GF-D8 (cell line): Measurements from ENCODE around the gene PRR22.
"Not testable (repeated sequence)": the region's sequence is repeated elsewhere in the genome, so short reads cannot be mapped to it uniquely, and the experiment has no call there.

ENCODE experiments used
- DNase-seq: peaks from one replicate; lab custom pipeline; 2025; lab: John Stamatoyannopoulos, UW

The PRR22 gene

DNA sequence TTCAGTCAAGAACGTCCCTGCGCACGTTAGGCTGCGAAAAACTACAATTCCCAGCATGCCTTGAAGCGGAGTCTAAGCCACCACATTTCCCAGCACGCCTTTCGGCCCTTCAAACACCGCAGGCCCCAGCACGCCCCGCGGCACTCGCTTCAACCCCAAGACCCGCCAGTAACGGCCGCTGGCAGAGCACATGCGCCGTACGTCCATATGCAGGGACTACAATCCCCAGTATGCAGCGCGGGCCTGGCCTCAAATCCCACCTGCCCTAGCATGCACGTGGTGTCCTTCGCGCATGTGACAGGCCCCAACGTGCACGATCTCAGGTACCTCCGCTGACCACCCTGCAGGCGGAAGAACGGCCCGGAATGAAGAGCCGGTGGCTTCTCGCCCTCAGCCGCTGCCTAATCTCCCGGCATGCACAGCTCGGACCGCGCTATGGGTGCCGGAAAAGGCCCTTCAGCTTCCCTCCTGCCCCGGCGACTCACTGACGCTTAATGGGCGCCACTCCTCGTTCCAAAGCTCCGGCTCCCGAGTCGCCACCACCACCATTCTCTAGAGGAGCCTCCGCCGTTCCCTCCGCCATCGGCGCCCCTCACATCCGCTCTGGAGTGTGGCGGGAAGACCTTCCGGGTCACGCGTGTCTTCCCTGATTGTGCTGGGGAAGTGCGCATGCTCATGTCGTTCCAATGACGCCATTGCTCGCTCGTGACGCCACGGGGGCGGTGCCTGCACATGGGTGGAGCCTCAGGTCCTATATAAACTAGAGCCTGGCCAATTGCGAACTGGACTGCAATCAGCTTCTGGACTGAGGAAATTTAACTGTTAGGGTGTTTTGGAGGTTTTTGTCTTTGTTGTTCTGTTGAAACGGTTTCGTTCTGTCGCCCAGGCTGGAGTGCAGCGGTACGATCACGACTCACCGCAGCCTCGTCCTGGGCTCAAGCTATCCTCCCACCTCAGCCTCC, 6.3 kb upstream of the PRR22 start, which contains the start of gene DUS3L:
Gene DUS3L, minus strand, starts transcription at position 605 of the 962 bp plus-strand sequence. Its CDS starts 22 bp downstream, at position 583.
- peak; percentile 95 for DNase-seq

- DNase-seq, result no peak
These were observed 5.5 kb upstream of the PRR22 start for GRCh38 chr19:5789886-5790558.

- no peak for DNase-seq
These were observed 4.8 kb upstream of the PRR22 start for GRCh38 chr19:5789351-5789761.

DNA sequence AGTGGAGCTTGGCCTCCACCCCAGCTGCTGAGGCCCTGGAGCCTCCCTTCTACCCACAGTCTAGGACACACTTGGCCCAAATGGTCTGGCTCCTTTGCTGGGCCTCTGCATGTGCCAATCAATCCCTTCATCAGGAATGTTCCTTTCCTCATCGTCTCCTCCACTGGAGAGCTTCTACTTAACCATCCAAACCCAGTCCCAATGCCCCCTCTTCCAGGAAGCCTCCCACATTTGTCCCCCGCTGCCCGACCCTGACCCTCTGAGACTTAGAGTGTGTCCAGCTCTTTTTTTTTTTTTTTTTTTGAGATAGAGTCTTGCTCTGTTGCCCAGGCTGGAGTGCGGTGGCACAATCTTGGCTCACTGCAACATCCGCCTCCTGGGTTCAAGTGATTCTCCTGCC, 3.9 kb upstream of the PRR22 start:
- DNase-seq, result no peak

GRCh38 chr19:5787409-5788182, 3.0 kb upstream of the PRR22 start:
- DNase-seq, result no peak

GRCh38 chr19:5786593-5787408, 2.3 kb upstream of the PRR22 start:
- no peak for DNase-seq

DNA sequence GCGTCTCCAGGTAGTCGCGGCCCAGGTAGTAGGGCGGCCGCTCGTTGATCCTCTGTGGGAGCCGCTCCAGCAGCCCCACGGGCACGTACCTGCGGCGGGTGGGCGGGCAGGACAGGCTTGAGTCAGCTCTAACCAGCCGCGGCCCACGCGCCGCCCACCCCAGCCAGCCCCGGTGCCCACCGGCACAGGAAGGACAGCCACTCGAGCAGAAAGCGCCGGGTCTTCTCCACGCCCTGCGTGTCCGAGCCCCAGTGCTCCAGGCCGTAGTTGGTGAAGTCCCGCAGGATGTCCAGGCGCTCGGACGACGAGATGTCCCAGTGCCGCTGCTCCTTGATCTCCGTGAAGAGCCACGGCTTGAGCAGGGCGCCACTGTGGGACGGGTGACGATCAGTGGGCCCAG, 877 bp upstream of the PRR22 start:
- DNase-seq, result no peak

DNA sequence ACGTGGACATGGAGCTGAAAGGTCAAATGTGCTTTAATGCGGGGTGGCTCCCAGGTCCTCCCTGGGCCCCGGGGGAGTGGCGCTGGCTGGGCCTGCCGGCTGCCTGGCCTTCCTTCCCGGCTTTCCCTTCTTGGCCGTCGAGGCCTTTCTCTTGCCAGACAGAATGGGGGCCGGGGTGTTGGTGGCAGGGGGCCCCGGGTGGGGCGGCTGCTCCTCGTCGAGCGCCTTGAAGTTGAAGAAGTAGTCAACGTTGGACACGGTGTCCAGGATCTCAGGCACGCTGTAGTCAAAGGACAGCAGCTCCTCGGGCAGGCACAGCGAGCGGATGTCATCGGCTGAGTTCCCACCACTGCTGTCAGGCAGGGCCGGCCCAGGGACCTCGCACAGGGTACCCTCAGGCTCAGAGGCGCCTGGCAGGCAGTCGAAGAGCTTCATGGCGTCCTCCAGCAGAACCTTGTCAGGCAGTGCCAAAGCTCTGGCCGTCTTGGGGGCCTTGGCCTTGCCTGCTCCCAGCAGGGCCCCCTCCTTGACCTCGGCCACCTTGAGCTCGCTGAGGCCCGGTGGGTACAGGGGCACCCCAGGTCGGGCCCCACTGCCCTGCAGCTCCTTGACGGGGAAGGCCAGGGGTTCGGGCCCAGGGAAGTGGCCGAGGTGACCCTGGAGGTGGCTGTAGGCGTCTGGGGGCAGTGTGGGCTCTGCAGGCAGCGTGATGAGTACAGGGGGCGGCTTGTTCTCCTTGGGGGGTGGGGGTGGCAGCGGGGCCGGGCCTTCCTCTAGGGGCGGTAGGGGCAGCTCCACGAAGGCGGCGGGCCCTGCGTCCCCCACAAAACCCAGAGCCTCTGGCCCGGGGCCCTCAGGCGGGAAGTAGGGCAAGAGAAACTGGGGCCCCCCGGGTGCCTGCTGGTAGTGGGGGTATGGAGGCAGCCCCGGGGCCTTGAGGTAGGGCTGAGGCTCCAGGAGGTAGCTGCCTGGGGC, 1.3 kb downstream of the PRR22 start:
- DNase-seq, result no peak

- no peak for DNase-seq
These were observed 2.2 kb downstream of the PRR22 start for GRCh38 chr19:5782322-5782721.

GRCh38 chr19:5780916-5781315, 3.6 kb downstream of the PRR22 start:
- not testable (repeated sequence) for DNase-seq

DNA sequence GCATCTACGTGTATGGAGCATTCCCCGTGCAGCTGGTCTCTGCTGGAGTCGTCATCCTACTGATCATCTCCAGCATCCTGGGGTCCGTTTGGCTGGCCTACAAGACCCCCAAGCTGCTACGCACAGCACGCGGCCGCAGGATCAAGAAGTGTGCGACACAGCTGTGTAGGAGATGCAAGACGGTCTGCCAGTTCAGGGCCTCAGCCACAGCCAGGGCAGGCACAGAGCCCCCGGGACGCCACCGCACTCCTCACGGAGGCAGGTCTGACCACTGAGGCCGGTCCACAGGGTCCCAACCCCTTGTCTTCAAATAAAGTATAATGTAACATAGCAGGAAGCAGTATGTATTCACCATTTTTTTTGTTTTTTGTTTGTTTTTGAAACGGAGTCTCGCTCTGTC, 6.1 kb downstream of the PRR22 start:
- DNase-seq, result no peak

- DNase-seq, result no peak
These were observed 8.8 kb downstream of the PRR22 start for GRCh38 chr19:5775668-5776309.

GRCh38 chr19:5774921-5775320, 9.6 kb downstream of the PRR22 start:
- no peak for DNase-seq

GRCh38 chr19:5773276-5773675, 11.3 kb downstream of the PRR22 start:
- no peak for DNase-seq

DNA sequence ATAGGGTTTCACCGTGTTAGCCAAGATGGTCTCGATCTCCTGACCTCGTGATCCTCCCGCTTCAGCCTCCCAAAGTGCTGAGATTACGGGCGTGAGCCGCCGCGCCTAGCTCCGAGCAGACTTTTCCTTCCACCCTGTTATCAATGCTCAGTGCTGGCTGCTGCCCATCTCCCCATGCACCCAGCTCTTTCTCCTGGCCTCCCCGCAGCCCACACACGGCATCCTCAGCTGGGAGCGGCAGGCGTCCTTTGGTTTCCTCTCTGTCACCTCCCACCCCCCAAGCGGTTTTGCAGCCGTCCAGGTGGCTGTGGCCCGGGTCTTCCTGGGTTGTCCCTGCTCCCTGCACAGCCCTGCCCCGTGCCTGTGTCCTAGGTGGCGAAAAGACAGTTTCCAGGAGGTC, 12.1 kb downstream of the PRR22 start:
- DNase-seq, result peak; percentile 15

DNA sequence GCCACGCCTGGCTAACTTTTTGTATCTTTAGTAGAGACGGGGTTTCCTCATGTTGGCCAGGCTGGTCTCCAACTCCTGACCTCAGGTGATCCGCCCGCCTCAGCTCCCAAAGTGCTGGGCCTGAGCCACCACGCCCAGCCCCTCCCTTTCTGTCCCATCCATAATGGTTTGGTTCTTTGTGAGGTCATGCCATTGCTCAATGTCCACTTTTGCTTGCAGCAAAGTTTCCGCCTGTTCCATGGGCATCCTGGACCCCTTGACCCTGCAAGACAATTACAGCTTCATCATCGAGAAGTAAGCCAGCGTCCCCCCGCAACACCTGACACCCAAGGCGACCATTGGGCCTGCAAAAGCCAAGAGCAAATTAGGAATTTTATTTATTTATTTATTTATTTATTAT, 16.6 kb downstream of the PRR22 start:
- no peak for DNase-seq

DNA sequence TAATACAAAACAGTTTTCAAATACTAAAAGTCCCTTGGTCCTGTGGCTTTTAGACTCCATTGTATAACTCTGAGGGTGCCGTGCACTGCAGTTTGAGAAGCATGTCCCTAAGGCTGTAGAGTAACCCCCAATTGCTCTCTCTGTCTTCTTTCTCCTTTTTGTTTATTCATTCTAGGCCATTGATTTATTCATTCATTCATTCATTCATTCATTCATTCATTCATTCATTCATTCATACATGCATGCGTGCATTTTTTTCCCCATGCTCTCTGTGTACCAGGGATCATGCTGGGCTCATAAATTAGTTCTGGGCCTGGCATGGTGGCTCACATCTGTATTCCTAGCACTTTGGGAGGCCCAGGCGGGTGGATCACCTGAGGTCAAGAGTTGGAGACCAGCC, 19.3 kb downstream of the PRR22 start:
- no peak for DNase-seq

DNA sequence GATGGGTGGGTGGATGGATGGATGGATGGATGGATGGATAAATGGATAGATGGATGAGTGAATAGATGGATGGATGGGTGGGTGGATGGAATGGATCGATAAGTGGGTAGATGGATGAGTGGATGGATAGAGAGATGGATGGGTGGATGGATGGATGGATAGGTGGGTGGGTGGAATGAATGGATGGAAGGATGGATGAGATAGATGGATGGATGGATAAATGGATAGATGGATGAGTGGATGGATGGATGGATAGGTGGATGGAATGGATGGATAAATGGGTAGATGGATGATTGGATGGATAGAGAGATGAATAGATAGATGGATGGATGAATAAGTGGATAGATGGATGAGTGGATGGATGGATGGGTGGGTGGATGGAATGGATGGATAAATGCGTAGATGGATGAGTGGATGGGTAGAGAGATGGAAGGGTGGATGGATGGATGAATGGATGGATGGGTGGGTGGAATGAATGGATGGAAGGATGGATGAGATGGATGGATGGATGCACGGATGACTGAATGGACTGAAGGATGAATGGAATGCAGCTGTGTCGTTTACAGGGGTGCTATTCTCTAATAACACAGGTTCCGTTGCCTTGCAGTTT, 21.8 kb downstream of the PRR22 start:
- DNase-seq, result no peak

- no peak for DNase-seq
These were observed 30.8 kb downstream of the PRR22 start for GRCh38 chr19:5753743-5754142.
